Neural progenitor cell (in vitro differentiated cells): ENCODE results near the gene OR7G2. TPM values are rescaled to one million over a fixed set of nuclear protein-coding genes. Genes with fewer than 3 reads are reported as not detected.

Experiments used
- DNase-seq: peaks from one replicate; pipeline ENCODE4 v3.0.0-alpha.2; 2016; ENCODE audit warnings: low spot score
- H2AFZ ChIP-seq: fragments of 200-600 bp; sonication (generic); replicated peaks from 2 replicates; pipeline ENCODE4 v1.6.1; 2016; ENCODE audit warnings: antibody characterized with exemption
- H3F3A ChIP-seq: fragments of 200-600 bp; sonication (generic); 2 replicates; pipeline ENCODE4 v1.6.1; 2016; ENCODE audit warnings: antibody characterized with exemption, low read depth
- H3K27ac ChIP-seq: fragments of 200-600 bp; sonication (generic); 2 replicates; pipeline ENCODE4 v1.5.1; 2016; ENCODE audit warnings: mild to moderate bottlenecking
- H3K27me3 ChIP-seq: fragments of 200-600 bp; sonication (generic); 2 replicates; pipeline ENCODE4 v1.6.1; 2016; ENCODE audit warnings: mild to moderate bottlenecking, moderate library complexity
- H3K36me3 ChIP-seq: fragments of 200-600 bp; sonication (generic); 2 replicates; pipeline ENCODE4 v1.5.1; 2016
- H3K4me1 ChIP-seq: fragments of 200-600 bp; sonication (generic); 2 replicates; pipeline ENCODE4 v1.6.1; 2016; ENCODE audit warnings: mixed run types
- H3K4me2 ChIP-seq: fragments of 200-600 bp; sonication (generic); 2 replicates; pipeline ENCODE4 v1.6.1; 2016
- H3K4me3 ChIP-seq: fragments of 200-600 bp; sonication (generic); 2 replicates; pipeline ENCODE4 v1.5.1; 2016
- H3K79me2 ChIP-seq: fragments of 200-600 bp; sonication (generic); 2 replicates; pipeline ENCODE4 v1.6.1; 2016; ENCODE audit warnings: low read depth
- H3K9ac ChIP-seq: fragments of 200-600 bp; sonication (generic); 2 replicates; pipeline ENCODE4 v1.6.1; 2016
- H3K9me3 ChIP-seq: fragments of 200-600 bp; sonication (generic); 2 replicates; pipeline ENCODE4 v1.5.1; 2016; ENCODE audit warnings: low read depth
- H4K20me1 ChIP-seq: fragments of 200-600 bp; sonication (generic); 2 replicates; pipeline ENCODE4 v1.6.1; 2016; ENCODE audit warnings: low read depth
- H3K27ac Mint-ChIP-seq: 3 replicates; pipeline ENCODE4 v1.8.0; 2021; ENCODE audit warnings: mixed read lengths
- H3K27me3 Mint-ChIP-seq: 2 replicates; pipeline ENCODE4 v1.8.0; 2022; ENCODE audit warnings: low read depth, mild to moderate bottlenecking, inconsistent platforms, moderate library complexity, mixed read lengths; ENCODE audit not compliant: insufficient read depth
- H3K36me3 Mint-ChIP-seq: 3 replicates; pipeline ENCODE4 v1.8.0; 2021; ENCODE audit warnings: mixed read lengths
- H3K4me1 Mint-ChIP-seq: 3 replicates; pipeline ENCODE4 v1.8.0; 2021; ENCODE audit warnings: mixed read lengths
- H3K4me3 Mint-ChIP-seq: 3 replicates; pipeline ENCODE4 v1.8.0; 2021; ENCODE audit warnings: mild to moderate bottlenecking, moderate library complexity, mixed read lengths
- H3K9me3 Mint-ChIP-seq: 3 replicates; pipeline ENCODE4 v1.8.0; 2020; ENCODE audit warnings: mixed read lengths
- EZH2 ChIP-seq: fragments of 200-600 bp; sonication (generic); IDR thresholded peaks from 2 replicates; pipeline ENCODE4 v1.6.1; 2017; ENCODE audit warnings: antibody characterized with exemption, mild to moderate bottlenecking, moderate library complexity
- EZH2phosphoT487 ChIP-seq: fragments of 200-600 bp; sonication (generic); IDR thresholded peaks from 2 replicates; pipeline ENCODE4 v1.6.1; 2017; ENCODE audit warnings: antibody characterized with exemption
- total RNA-seq: library from RNA; depleted of rRNA; stranded (reverse); fragments of >200 nt; gene quantifications from 2 replicates; pipeline ENCODE4 v1.2.3, GENCODE V29; 2015; ENCODE audit warnings: low replicate concordance
- TF ChIP-seq, protein P1 (sequence below): fragments of 200-600 bp; sonication (generic); IDR thresholded peaks from 2 replicates; pipeline ENCODE4 v1.5.1; 2017; ENCODE audit warnings: antibody characterized with exemption, mild to moderate bottlenecking

The OR7G2 gene
- total RNA-seq, 1 donor from 2014 or later = not detected

- no peaks in the 10 kb centered on the region for H3K4me1 Mint-ChIP-seq
- peaks cover 22% of the 10 kb centered on the region for H3K9me3 Mint-ChIP-seq
- no peak overlapping the region for H2AFZ ChIP-seq
- TF ChIP-seq EZH2phosphoT487 (no peak), EZH2 (no peak)
- TF ChIP-seq, protein P1, sequence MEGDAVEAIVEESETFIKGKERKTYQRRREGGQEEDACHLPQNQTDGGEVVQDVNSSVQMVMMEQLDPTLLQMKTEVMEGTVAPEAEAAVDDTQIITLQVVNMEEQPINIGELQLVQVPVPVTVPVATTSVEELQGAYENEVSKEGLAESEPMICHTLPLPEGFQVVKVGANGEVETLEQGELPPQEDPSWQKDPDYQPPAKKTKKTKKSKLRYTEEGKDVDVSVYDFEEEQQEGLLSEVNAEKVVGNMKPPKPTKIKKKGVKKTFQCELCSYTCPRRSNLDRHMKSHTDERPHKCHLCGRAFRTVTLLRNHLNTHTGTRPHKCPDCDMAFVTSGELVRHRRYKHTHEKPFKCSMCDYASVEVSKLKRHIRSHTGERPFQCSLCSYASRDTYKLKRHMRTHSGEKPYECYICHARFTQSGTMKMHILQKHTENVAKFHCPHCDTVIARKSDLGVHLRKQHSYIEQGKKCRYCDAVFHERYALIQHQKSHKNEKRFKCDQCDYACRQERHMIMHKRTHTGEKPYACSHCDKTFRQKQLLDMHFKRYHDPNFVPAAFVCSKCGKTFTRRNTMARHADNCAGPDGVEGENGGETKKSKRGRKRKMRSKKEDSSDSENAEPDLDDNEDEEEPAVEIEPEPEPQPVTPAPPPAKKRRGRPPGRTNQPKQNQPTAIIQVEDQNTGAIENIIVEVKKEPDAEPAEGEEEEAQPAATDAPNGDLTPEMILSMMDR = no peak
- H3K27me3 ChIP-seq = no peaks in the 10 kb centered on the region
- no peak for DNase-seq
- no peak overlapping the region for H3K4me3 Mint-ChIP-seq
- H3K36me3 Mint-ChIP-seq = no peaks in the 10 kb centered on the region
- H3K27ac Mint-ChIP-seq = no peak overlapping the region
- H3K4me2 ChIP-seq = no peak overlapping the region
- no peaks in the 10 kb centered on the region for H3K79me2 ChIP-seq
- no peaks in the 10 kb centered on the region for H3F3A ChIP-seq
- H4K20me1 ChIP-seq = no peaks in the 10 kb centered on the region
- H3K9me3 ChIP-seq = no peaks in the 10 kb centered on the region
- no peak overlapping the region for H3K9ac ChIP-seq
- H3K4me1 ChIP-seq = no peaks in the 10 kb centered on the region
- H3K27ac ChIP-seq = no peak overlapping the region
- H3K27me3 Mint-ChIP-seq = peaks cover 6% of the 10 kb centered on the region
- no peak overlapping the region for H3K4me3 ChIP-seq
- H3K36me3 ChIP-seq = no peaks in the 10 kb centered on the region
These were observed 9.3 kb upstream of the OR7G2 start for GRCh38 chr19:9116547-9116946.

- Mint-ChIP-seq H3K27me3 (peaks cover 4% of the 10 kb centered on the region), H3K9me3 (peaks cover 15% of the 10 kb centered on the region), H3K4me3 (no peak within 1 kb of the TSS), H3K27ac (no peak within 1 kb of the TSS), H3K4me1 (no peaks in the 10 kb centered on the region), H3K36me3 (no peaks in the 10 kb centered on the region)
- Histone ChIP-seq H3K36me3 (no peaks in the 10 kb centered on the region), H3K79me2 (no peaks in the 10 kb centered on the region), H3K27ac (no peak within 1 kb of the TSS), H4K20me1 (no peaks in the 10 kb centered on the region), H3F3A (no peaks in the 10 kb centered on the region), H3K9ac (no peak within 1 kb of the TSS), H3K4me1 (no peaks in the 10 kb centered on the region), H3K4me3 (no peak within 1 kb of the TSS), H3K9me3 (no peaks in the 10 kb centered on the region), H2AFZ (no peak within 1 kb of the TSS), H3K27me3 (no peaks in the 10 kb centered on the region), H3K4me2 (no peak within 1 kb of the TSS)
- no peak for DNase-seq
- TF ChIP-seq, protein P1 = no peak
- TF ChIP-seq EZH2phosphoT487 (no peak), EZH2 (no peak)
These were observed 8.1 kb upstream of the OR7G2 start, which contains the start of gene OR7G1 for GRCh38 chr19:9115307-9115813. Gene OR7G1 (minus strand): TSS chr19:9115763. CDS start chr19:9115763, 0 bp downstream.

DNA sequence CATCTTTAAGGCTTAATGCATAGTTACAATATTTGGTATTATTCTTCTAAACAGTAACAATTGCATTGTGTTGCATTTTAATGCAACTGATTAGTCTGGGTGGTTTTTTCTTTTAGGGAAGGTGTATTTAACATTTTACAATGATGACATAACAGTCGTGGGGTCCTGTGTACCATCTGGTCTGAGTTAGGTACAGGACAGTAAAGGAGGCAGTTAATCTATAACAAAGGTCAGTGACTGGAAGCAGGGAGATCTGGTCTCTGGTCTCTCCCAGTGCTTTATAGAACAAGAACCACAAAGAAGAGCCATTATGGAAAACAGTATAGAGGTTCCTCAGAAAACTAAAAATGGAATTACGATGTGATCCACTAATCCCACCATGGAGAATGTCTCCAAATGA is 2.7 kb upstream of the OR7G2 start:
- Histone ChIP-seq H3K27ac (no peak overlapping the region), H4K20me1 (no peaks in the 10 kb centered on the region), H3K36me3 (no peaks in the 10 kb centered on the region), H3F3A (no peaks in the 10 kb centered on the region), H3K9me3 (no peaks in the 10 kb centered on the region), H3K79me2 (no peaks in the 10 kb centered on the region), H2AFZ (no peak overlapping the region), H3K4me1 (no peaks in the 10 kb centered on the region), H3K27me3 (no peaks in the 10 kb centered on the region), H3K4me2 (no peak overlapping the region), H3K4me3 (no peak overlapping the region), H3K9ac (no peak overlapping the region)
- Mint-ChIP-seq H3K27ac (no peak overlapping the region), H3K4me3 (no peak overlapping the region), H3K27me3 (peaks cover 5% of the 10 kb centered on the region), H3K4me1 (no peaks in the 10 kb centered on the region), H3K36me3 (no peaks in the 10 kb centered on the region), H3K9me3 (peaks cover 19% of the 10 kb centered on the region)
- DNase-seq = no peak
- TF ChIP-seq, protein P1 = no peak
- TF ChIP-seq EZH2phosphoT487 = no peak
